ENCODE results near the gene CABCOCO1.

CABCOCO1 gene

DNA sequence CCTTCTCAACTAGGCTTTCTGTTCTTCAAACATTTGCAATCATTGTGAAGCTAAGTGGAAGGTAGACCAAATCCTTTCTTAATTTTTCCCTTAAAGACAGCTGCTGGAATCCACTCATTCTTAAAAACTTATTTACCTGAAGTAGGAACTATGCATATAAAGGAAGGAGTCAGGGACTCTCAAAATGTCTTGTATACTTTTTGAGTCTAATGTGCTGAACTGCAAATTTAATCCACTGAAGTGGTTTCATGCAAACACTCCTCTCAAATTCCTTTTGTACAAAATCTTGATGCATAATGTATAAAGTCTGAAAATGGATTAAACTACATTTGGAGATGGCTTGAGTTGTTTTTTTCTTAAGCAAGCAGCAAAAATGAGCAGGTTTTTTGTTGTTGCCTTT lies 118.0 kb downstream of the CABCOCO1 start:
- ChIA-PET POLR2A (ENCODE audit: low non-redundant PET) (no interaction called here), CTCF (no interaction called here)
- DNase-seq (ENCODE audit: low spot score), result no peak
- TF ChIP-seq, protein P1, sequence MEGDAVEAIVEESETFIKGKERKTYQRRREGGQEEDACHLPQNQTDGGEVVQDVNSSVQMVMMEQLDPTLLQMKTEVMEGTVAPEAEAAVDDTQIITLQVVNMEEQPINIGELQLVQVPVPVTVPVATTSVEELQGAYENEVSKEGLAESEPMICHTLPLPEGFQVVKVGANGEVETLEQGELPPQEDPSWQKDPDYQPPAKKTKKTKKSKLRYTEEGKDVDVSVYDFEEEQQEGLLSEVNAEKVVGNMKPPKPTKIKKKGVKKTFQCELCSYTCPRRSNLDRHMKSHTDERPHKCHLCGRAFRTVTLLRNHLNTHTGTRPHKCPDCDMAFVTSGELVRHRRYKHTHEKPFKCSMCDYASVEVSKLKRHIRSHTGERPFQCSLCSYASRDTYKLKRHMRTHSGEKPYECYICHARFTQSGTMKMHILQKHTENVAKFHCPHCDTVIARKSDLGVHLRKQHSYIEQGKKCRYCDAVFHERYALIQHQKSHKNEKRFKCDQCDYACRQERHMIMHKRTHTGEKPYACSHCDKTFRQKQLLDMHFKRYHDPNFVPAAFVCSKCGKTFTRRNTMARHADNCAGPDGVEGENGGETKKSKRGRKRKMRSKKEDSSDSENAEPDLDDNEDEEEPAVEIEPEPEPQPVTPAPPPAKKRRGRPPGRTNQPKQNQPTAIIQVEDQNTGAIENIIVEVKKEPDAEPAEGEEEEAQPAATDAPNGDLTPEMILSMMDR (conservative IDR thresholded peaks at IDR 0.05; ENCODE audit: low read depth), result no peak
- no peak overlapping the region for H3K27ac ChIP-seq

DNA sequence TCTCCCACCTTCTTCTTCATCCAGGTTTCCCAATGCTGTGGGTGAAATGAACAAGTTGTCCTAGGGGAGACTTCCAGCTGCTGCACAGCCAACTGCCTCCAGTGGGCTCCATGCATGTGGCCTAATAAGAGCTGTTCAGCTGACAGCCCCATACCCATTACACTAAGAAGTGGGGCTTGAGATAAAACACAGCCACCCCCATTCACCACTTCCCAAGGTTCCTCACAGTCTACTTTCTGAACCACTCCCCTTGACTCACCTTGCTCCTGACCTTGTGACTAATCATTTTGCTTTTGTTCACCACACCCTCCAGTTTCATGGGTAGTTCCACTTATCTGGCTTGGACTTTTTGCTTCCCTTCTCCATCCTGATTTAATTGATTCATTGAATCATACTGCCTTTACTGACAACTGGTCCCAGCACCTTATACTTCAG lies 119.3 kb downstream of the CABCOCO1 start:
- peak; percentile 63 for DNase-seq (ENCODE audit: low spot score)
- POLR2A ChIA-PET (ENCODE audit: low non-redundant PET), result no interaction called here
- CTCF ChIA-PET, result interaction anchor here (0.6 kb wide), 1 partner anchor 93 kb away, joined by 3 read pairs; no protein-coding TSS in a partner anchor
- H3K27ac ChIP-seq, result 0 out of 2 replicates have a peak overlapping the region, but pooled peaks have one; percentile 25
- TF ChIP-seq, protein P1 (conservative IDR thresholded peaks at IDR 0.05; ENCODE audit: low read depth), result no peak

DNA sequence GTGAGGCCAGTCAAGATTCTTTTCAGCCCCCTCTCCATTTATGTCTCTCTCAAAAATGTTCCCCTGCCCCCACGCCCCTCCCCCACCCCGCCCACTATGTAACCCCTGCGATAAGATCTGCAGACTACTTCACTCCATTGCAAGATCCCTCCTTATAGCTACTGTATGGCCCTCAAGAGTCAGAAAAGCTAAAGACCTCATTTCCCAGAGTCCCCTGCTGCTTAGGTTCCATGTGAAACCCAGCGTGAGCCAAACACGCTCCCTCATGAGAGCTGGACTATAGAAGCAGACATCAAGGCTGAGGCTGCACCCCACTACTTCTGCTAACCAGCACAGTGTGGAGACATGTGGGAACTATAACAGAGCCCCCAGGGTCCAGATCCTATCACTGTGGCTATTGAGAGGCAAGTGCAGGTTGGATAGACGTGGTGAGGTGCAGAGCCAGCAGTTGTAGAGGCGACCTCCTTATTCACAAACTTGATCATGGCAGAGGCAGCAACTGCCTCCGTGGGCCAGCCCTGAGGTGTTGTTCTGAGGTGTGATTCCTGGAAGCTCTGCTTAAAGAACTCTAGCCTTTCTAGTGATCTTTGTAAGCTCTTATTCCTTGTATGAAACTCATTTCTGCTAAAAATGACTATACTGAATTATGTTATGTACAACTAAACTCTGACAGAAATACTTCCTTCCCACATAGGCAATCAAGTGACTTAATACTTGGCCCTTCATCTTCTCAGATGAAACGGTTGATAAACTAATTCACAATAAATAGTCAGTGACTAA lies 121.8 kb downstream of the CABCOCO1 start:
- TF ChIP-seq, protein P1 (conservative IDR thresholded peaks at IDR 0.05; ENCODE audit: low read depth), result no peak
- H3K27ac ChIP-seq, result no peak overlapping the region
- ChIA-PET POLR2A (ENCODE audit: low non-redundant PET) (no interaction called here), CTCF (interaction anchor here (0.9 kb wide), 1 partner anchor 94 kb away, joined by 3 read pairs; no protein-coding TSS in a partner anchor)
- DNase-seq (ENCODE audit: low spot score), result no peak

DNA sequence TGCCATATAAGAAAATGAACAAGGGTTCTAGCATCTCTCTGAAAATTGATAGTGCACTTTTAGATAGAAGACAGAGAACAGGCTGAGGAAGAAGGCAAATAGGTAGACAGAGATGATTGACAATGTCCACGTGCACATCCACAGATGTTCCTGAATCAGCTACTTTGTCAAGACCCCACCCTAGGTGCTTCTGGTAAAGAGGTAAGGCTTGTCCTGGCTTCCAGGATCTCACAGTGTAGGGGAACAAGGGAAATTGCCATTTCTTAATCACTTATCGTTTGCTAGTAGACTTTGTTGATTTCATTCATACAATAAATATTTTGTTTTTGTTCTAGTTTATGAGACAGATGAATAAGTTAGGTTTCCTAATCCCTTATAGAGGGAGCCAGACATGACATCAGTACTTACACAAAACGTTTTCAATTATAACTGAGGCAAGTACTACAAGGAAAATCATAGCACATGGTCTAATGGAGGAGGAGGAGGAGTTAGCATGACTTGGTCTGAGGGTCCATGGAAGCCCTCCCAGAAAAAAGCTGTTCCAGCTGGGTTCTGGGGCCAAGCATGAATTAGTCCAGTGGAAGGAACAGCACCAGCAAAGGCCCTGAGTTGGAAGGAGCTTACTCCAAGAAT lies 122.9 kb downstream of the CABCOCO1 start:
- ChIA-PET POLR2A (ENCODE audit: low non-redundant PET) (no interaction called here), CTCF (interaction anchor here (0.6 kb wide), 1 partner anchor 108 kb away, joined by 3 read pairs; no protein-coding TSS in a partner anchor)
- DNase-seq (ENCODE audit: low spot score), result no peak
- no peak overlapping the region for H3K27ac ChIP-seq
- TF ChIP-seq, protein P1 (conservative IDR thresholded peaks at IDR 0.05; ENCODE audit: low read depth), result no peak

DNA sequence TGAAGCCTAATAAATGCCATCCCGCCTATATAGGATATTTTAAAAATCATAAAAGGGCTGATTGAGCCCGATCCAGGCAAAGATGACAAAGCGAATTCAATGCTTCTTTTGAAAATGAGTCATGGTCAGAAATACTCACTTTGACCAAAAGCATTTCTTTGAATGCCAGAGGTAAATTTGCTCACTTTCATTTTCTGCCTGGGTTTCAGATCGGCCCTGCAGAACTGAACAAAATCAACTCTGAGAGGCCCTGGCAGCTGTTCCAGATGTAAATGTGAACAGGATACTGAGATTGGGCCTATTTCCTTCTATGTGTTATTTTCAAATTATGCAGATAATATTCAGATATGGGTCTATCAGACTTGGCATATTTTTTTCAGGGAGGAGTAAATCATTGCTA lies 124.0 kb downstream of the CABCOCO1 start:
- CTCF ChIA-PET, result no interaction called here
- H3K27ac ChIP-seq, result no peak overlapping the region

DNA sequence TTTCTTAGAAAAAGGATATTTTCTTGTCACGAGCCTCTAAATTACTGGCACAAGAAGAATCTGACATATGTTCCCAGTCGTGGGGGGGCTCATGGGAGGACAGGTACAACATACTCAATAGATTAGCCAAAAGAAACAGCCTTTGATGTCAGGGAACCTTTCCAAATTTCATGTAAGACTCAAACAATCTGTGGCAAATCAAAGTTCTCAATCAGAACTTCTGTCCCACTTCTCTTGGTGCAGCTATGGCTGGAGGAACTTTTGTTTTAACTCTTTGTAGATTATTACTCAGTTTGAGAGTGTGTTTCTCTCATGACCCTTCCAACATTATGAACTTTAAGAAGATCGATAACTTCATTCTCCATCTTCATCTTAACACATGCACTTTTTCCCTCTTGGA lies 124.4 kb downstream of the CABCOCO1 start:
- no peak for DNase-seq (ENCODE audit: low spot score)
- CTCF ChIA-PET, result interaction anchor here (0.6 kb wide), 1 partner anchor 943 kb away, joined by 3 read pairs; no protein-coding TSS in a partner anchor
- H3K27ac ChIP-seq, result no peak overlapping the region
- TF ChIP-seq, protein P1 (conservative IDR thresholded peaks at IDR 0.05; ENCODE audit: low read depth), result no peak
- POLR2A ChIA-PET (ENCODE audit: low non-redundant PET), result no interaction called here

More for the DNA sequence above, 124.0 kb downstream of the CABCOCO1 start:
- DNase-seq (ENCODE audit: low spot score), result peak; percentile 68
- POLR2A ChIA-PET (ENCODE audit: low non-redundant PET), result no interaction called here
- TF ChIP-seq, protein P1 (conservative IDR thresholded peaks at IDR 0.05; ENCODE audit: low read depth), result no peak

Measured in RWPE1 (cell line).